Measurements from ENCODE around the gene HBG2.
"Not testable (repeated sequence)": the region's sequence is repeated elsewhere in the genome, so short reads cannot be mapped to it uniquely, and the experiment has no call there.

Gene HBG2

GRCh38 chr11:5251746-5252145, 2.8 kb downstream of the HBG2 start:
- intact Hi-C loops (cut with DNase I), result no loop called here
- DNase-seq, result no peak

DNA sequence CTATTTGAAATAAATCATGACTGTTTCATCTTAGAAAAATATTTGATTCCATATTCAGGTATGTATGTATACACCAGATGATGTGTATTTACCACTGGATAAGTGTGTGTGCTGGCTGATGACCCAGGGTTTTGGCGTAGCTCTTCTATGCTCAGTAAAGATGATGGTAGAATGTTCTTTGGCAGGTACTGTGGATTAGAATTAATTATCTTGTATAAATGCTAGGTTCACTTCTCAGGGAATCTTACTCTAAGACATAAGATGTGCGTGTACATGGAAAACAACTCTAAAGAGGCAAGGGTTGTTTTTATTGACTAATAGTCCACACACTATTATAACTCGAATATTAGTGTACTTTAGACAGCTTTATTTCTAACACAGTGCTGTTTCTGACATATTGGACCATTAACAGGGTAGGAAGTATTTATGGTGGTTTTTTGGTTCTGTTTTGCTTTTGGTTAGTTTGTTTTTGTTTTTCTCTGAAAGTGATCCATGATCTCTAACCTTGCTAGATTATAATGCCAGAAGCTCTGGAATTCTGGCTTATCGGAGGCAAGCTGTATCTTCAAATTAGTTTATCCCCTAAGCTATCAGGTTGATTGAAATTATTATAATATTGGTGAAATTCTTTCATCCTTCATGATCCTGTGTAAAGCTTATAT, 3.9 kb downstream of the HBG2 start:
- intact Hi-C loops (cut with DNase I), result no loop called here
- DNase-seq, result no peak

- intact Hi-C loops (cut with DNase I); DNase-seq: not testable (repeated sequence)
Observed at GRCh38 chr11:5249807-5250396, 4.7 kb downstream of the HBG2 start, which contains the start of gene HBG1. TSS of gene HBG1 (minus strand) at chr11:5249857. CDS start at chr11:5249804, 53 bp downstream.

- DNase-seq; intact Hi-C loops (cut with DNase I): not testable (repeated sequence)
Observed at GRCh38 chr11:5248498-5248897, 6.1 kb downstream of the HBG2 start.

DNA sequence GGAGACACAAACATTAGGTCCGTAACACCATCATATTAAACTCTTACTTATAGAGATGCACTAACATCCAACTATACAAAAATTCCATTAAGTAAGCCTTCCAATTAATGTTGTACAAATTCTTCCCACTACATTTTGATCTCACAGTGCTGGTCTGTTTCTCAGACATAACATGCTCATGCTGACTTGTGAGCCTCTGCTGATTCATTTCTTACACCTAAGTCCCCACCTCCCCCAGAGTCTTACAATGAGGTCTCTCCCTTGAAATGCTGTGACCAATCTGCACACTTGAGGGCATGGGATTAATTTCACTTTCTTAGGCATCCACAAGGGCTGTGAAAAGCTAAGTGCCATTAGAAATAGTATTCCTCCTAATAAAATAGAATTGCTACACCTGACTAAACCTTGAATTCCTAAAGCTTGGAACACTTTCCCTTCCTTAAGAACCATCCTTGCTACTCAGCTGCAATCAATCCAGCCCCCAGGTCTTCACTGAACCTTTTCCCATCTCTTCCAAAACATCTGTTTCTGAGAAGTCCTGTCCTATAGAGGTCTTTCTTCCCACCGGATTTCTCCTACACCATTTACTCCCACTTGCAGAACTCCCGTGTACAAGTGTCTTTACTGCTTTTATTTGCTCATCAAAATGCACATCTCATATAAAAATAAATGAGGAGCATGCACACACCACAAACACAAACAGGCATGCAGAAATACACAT, 6.9 kb downstream of the HBG2 start:
- intact Hi-C loops (cut with DNase I), result no loop called here
- no peak for DNase-seq

GRCh38 chr11:5246772-5247471, 7.7 kb downstream of the HBG2 start:
- intact Hi-C loops (cut with DNase I), result no loop called here
- DNase-seq, result no peak

DNA sequence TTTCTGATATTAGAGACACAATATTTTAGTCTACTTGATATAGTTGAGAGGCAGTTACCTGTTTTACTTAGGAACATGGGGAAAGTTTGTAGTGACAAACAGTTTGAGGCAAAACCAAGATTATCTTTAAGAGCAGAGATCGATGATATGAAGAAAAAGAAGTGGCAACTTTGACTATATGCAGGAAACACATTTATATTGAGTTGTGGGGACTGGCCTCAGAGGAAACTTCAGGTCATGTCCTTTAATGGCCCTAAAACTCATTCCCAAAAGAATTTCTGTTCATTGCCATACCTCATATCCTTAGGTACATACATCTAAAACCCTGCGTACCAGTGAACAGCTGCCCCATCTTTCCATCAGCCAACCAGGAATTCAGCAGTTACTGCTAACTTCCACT, 9.4 kb downstream of the HBG2 start:
- intact Hi-C loops (cut with DNase I), result no loop called here

DNA sequence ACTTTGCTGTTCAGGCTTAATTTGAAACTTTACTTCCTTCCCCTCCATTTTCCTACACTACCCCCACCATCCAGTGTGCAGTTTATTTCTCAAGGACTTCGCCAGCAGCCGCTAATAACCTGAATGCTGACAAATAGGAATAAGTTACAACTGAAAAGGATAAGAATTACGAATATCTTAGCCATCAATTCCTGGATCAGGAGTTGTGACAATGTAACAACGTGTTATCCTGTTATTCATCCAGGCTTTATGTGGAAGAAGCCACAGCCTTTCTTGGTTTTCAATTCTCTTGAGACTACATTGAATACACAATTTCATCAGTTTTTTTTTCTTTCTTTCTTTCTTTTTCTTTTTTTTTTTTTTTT, 10.8 kb downstream of the HBG2 start:
- intact Hi-C loops (cut with DNase I), result no loop called here
- DNase-seq, result no peak

More for the DNA sequence above, 9.4 kb downstream of the HBG2 start:
- no peak for DNase-seq

- intact Hi-C loops (cut with DNase I), result no loop called here
- DNase-seq, result no peak
Observed at GRCh38 chr11:5242933-5243815, 11.4 kb downstream of the HBG2 start.

DNA sequence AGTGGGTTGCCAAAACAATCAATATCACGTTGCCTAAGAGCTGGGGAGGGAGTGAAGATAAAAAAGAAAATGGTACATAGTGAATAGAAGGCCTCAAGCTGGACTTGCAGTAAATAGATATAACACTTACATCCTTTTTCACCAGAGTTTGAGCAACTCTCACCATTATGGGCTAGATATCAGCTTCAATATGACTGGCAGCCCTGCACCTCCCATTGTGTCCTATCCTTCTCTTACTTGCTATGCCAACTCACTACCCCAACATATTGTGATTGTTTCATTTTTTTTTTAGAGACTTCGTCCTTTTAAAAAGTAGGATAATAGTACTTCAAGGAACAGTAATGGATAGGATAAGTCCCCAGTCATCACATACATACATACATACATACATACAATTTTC, 12.4 kb downstream of the HBG2 start:
- no peak for DNase-seq
- intact Hi-C loops (cut with DNase I), result no loop called here

DNA sequence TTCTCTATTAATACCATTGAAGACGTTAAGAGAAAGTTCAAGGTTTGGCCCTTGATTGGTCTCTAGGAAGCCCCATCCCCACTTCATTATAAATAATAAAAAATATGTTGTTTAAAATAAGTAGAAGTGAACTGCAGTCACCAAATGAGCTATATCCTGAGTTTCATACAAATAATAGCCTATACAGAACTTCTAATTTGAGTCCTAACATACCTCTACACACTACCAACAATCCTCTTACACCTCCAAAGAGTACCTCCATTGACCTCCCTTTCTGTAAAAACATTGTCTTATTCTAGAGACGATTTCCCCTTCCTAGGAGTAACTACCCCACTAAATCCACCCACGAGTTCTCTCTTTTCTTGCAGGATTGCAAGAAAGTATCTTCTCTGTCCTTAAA, 13.1 kb downstream of the HBG2 start:
- DNase-seq, result no peak
- intact Hi-C loops (cut with DNase I), result no loop called here

- no peak for DNase-seq
- intact Hi-C loops (cut with DNase I), result no loop called here
Observed at GRCh38 chr11:5240458-5240857, 14.1 kb downstream of the HBG2 start.

DNA sequence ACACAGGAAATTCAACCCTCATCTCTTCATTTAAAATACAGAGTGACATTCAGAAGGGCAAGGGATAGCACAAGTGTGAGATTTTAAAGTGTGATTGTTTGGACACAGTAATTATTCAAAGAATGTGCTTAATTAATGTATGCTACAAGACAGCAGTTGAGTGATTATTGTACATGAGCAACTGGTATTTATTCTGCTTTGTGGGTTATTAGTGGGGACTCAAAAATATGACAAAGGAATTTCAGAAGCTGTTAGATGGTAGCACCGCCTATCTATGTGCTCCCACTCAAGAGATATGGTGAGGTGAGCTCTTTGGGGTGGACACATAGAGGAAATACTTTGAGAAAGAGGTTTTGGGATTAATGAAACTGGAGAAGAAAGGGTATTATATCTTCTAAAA, 14.5 kb downstream of the HBG2 start:
- DNase-seq, result no peak
- intact Hi-C loops (cut with DNase I), result no loop called here

DNA sequence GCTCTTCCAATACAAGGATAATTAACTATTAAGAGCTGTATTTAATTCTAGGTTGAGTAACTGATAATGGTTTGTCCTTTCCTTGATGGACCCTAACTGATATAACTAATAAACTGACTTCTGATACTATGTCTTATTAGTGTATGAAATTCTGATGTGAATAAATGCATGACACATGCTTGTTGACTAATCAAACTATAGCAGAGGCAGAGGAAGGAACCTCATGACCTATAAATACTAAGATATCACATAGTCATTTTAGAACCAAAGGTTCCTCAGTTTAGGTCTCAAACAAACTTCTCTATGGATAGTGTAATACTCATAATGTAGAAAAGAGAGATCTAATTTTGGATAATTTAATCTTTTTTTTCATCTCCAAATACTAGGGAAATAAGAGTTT, 15.5 kb downstream of the HBG2 start:
- no peak for DNase-seq
- intact Hi-C loops (cut with DNase I), result no loop called here

DNA sequence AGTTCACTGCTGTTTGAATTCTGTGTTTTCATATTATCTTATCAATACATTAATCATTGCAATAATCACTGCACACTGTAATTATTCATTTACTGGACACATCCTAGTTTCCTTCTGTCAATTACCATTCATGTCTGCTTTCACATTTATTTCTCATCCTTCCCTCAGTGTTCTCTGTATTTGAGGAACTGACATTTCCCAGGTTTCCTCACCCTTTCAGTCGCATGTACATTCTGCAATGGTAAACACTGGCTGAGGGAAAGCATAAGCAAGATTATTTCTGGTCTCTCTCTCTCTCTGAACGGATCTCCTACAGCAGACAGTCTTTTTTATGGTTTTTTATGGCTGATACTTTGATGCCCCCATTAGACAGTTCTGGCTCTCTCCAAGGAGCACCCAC, 16.1 kb downstream of the HBG2 start:
- intact Hi-C loops (cut with DNase I), result no loop called here
- no peak for DNase-seq

GRCh38 chr11:5237420-5237819, 17.2 kb downstream of the HBG2 start:
- intact Hi-C loops (cut with DNase I), result no loop called here
- DNase-seq, result no peak

GRCh38 chr11:5235364-5236095, 19.1 kb downstream of the HBG2 start:
- intact Hi-C loops (cut with DNase I), result no loop called here
- no peak for DNase-seq

GRCh38 chr11:5234381-5234834, 20.2 kb downstream of the HBG2 start, which contains the start of gene HBD:
TSS of gene HBD (minus strand) at chr11:5234483. CDS start at chr11:5234433, 50 bp downstream.
- intact Hi-C loops (cut with DNase I), result no loop called here
- no peak for DNase-seq

GRCh38 chr11:5233307-5233706, 21.3 kb downstream of the HBG2 start:
- intact Hi-C loops (cut with DNase I), result no loop called here
- DNase-seq, result no peak
